Islet of Langerhans (tissue), 1 donor: Measurements from ENCODE around the gene KLF16.

Experiments
- FAIRE-seq: peaks from one replicate; lab custom pipeline; 2011; peaks lifted over from hg19 to GRCh38; lab: Jason Lieb, UNC

KLF16 gene

GRCh38 chr19:1840541-1841115 lies 22.8 kb downstream of the KLF16 start:
- FAIRE-seq: no peak

GRCh38 chr19:1839658-1840540 lies 23.5 kb downstream of the KLF16 start:
- no peak for FAIRE-seq

GRCh38 chr19:1837625-1838105 lies 25.7 kb downstream of the KLF16 start:
- no peak for FAIRE-seq

GRCh38 chr19:1837222-1837565 lies 26.2 kb downstream of the KLF16 start:
- FAIRE-seq: no peak

- no peak for FAIRE-seq
Measured at GRCh38 chr19:1836458-1837221, 26.7 kb downstream of the KLF16 start.

- no peak for FAIRE-seq
Measured at GRCh38 chr19:1833540-1833939, 29.8 kb downstream of the KLF16 start.

GRCh38 chr19:1832046-1832663 lies 31.2 kb downstream of the KLF16 start:
- no peak for FAIRE-seq

- FAIRE-seq: no peak
Measured at GRCh38 chr19:1830978-1831377, 32.4 kb downstream of the KLF16 start.

- FAIRE-seq: no peak
Measured at GRCh38 chr19:1830568-1830967, 32.8 kb downstream of the KLF16 start.

GRCh38 chr19:1829958-1830357 lies 33.4 kb downstream of the KLF16 start:
- FAIRE-seq: no peak

- FAIRE-seq: no peak
Measured at GRCh38 chr19:1828279-1829238, 34.8 kb downstream of the KLF16 start.

GRCh38 chr19:1827566-1828278 lies 35.7 kb downstream of the KLF16 start:
- no peak for FAIRE-seq

- no peak for FAIRE-seq
Measured at GRCh38 chr19:1826557-1827521, 36.5 kb downstream of the KLF16 start.

- FAIRE-seq: no peak
Measured at GRCh38 chr19:1825909-1826556, 37.3 kb downstream of the KLF16 start.

GRCh38 chr19:1824252-1824622 lies 39.1 kb downstream of the KLF16 start:
- FAIRE-seq: no peak

GRCh38 chr19:1823539-1824251 lies 39.7 kb downstream of the KLF16 start:
- no peak for FAIRE-seq

- no peak for FAIRE-seq
Measured at GRCh38 chr19:1823020-1823419, 40.4 kb downstream of the KLF16 start.

- FAIRE-seq: no peak
Measured at GRCh38 chr19:1822210-1822609, 41.2 kb downstream of the KLF16 start.
